ENCODE measurements around the gene PRKN. TPM values are rescaled to one million over a fixed set of nuclear protein-coding genes. Genes with fewer than 3 reads are reported as not detected.

PRKN gene
- total RNA-seq, 1 experiment from 2014 or later = not detected

- intact Hi-C loops (cut with micrococcal nuclease; ENCODE audit: unreplicated experiment) = no loop called here
Measured at GRCh38 chr6:162234631-162235030, 492.9 kb downstream of the PRKN start.

GRCh38 chr6:162230147-162230752 lies 497.3 kb downstream of the PRKN start:
- H3K9me2 ChIP-seq (ENCODE audit: insufficient read depth) = no peaks in the 10 kb centered on the region
- CTCF ChIA-PET = no interaction called here
- BruUV-seq (replicated peaks) = no TSS peak

More at GRCh38 chr6:162234631-162235030, 492.9 kb downstream of the PRKN start:
- POLR2A ChIA-PET (ENCODE audit: unreplicated experiment) = no interaction called here
- H3K9me3 ChIP-seq (ENCODE audit: insufficient read depth, low read depth) = no peaks in the 10 kb centered on the region
- DNase-seq = no peak
- H4K20me1 ChIP-seq (ENCODE audit: insufficient read depth) = no peaks in the 10 kb centered on the region
- peaks cover 8% of the 10 kb centered on the region; the same call in 1 of the 2 replicates for H3K27me3 ChIP-seq (ENCODE audit: insufficient read depth, low read depth)
- TF ChIP-seq, protein P1, sequence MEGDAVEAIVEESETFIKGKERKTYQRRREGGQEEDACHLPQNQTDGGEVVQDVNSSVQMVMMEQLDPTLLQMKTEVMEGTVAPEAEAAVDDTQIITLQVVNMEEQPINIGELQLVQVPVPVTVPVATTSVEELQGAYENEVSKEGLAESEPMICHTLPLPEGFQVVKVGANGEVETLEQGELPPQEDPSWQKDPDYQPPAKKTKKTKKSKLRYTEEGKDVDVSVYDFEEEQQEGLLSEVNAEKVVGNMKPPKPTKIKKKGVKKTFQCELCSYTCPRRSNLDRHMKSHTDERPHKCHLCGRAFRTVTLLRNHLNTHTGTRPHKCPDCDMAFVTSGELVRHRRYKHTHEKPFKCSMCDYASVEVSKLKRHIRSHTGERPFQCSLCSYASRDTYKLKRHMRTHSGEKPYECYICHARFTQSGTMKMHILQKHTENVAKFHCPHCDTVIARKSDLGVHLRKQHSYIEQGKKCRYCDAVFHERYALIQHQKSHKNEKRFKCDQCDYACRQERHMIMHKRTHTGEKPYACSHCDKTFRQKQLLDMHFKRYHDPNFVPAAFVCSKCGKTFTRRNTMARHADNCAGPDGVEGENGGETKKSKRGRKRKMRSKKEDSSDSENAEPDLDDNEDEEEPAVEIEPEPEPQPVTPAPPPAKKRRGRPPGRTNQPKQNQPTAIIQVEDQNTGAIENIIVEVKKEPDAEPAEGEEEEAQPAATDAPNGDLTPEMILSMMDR (conservative IDR thresholded peaks at IDR 0.05) = no peak
- no peak for TF ChIP-seq EZH2 (IDR thresholded peaks at IDR 0.05; ENCODE audit: low read depth)
- no peak overlapping the region for H2AFZ ChIP-seq
- no TSS peak for BruUV-seq (replicated peaks)
- no peak overlapping the region for H3K27ac ChIP-seq
- H3K79me2 ChIP-seq (ENCODE audit: low read depth) = no peaks in the 10 kb centered on the region
- no peak overlapping the region for H3K4me2 ChIP-seq
- no peaks in the 10 kb centered on the region for H3K9me2 ChIP-seq (ENCODE audit: insufficient read depth)
- no peaks in the 10 kb centered on the region for H3F3A ChIP-seq (ENCODE audit: insufficient read depth, low read depth)
- CTCF ChIA-PET = no interaction called here
- H3K4me1 ChIP-seq (replicated peaks; ENCODE audit: insufficient read depth) = no peaks in the 10 kb centered on the region
- no peak overlapping the region for H3K4me3 ChIP-seq
- H3K36me3 ChIP-seq (ENCODE audit: low read depth) = no peaks in the 10 kb centered on the region

DNA sequence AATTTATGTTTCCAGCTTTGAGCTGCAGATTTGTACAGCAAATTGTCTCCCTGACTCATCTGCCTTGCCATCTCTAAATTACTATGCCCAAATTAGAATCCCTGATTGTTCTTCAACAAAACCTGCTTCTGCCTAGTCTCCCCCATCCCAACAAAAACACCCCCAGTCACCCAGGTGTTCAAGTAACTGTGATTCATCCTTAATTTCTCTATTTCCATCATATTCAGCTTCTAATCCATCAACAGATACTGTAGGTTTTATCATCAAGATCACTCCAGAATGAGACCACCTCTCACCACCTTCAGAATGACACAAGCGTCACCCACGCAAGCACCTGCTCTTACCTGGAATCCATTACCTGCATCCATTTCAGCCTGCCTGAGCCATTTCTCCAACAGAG lies 498.5 kb downstream of the PRKN start:
- Histone ChIP-seq H3K9me3 (ENCODE audit: insufficient read depth, low read depth) (no peaks in the 10 kb centered on the region), H3F3A (ENCODE audit: insufficient read depth, low read depth) (no peaks in the 10 kb centered on the region), H3K4me2 (no peak overlapping the region), H3K4me3 (no peak overlapping the region), H3K4me1 (replicated peaks; ENCODE audit: insufficient read depth) (no peaks in the 10 kb centered on the region), H2AFZ (no peak overlapping the region), H3K27ac (no peak overlapping the region), H4K20me1 (ENCODE audit: insufficient read depth) (no peaks in the 10 kb centered on the region), H3K9me2 (ENCODE audit: insufficient read depth) (no peaks in the 10 kb centered on the region), H3K36me3 (ENCODE audit: low read depth) (no peaks in the 10 kb centered on the region), H3K27me3 (ENCODE audit: insufficient read depth, low read depth) (no peaks in the 10 kb centered on the region), H3K79me2 (ENCODE audit: low read depth) (no peaks in the 10 kb centered on the region)
- TF ChIP-seq, protein P1 (conservative IDR thresholded peaks at IDR 0.05) = no peak
- TF ChIP-seq EZH2 (IDR thresholded peaks at IDR 0.05; ENCODE audit: low read depth) = no peak
- POLR2A ChIA-PET (ENCODE audit: unreplicated experiment) = no interaction called here
- DNase-seq = no peak
- CTCF ChIA-PET = no interaction called here
- intact Hi-C loops (cut with micrococcal nuclease; ENCODE audit: unreplicated experiment) = no loop called here
- BruUV-seq (replicated peaks) = no TSS peak

More at GRCh38 chr6:162230147-162230752, 497.3 kb downstream of the PRKN start:
- Histone ChIP-seq H3K4me2 (no peak overlapping the region), H2AFZ (no peak overlapping the region), H3K36me3 (ENCODE audit: low read depth) (no peaks in the 10 kb centered on the region), H3K27me3 (ENCODE audit: insufficient read depth, low read depth) (no peaks in the 10 kb centered on the region), H3K79me2 (ENCODE audit: low read depth) (no peaks in the 10 kb centered on the region), H3K4me1 (replicated peaks; ENCODE audit: insufficient read depth) (no peaks in the 10 kb centered on the region), H3F3A (ENCODE audit: insufficient read depth, low read depth) (no peaks in the 10 kb centered on the region), H3K27ac (no peak overlapping the region), H3K9me3 (ENCODE audit: insufficient read depth, low read depth) (no peaks in the 10 kb centered on the region), H4K20me1 (ENCODE audit: insufficient read depth) (no peaks in the 10 kb centered on the region), H3K4me3 (no peak overlapping the region)
- POLR2A ChIA-PET (ENCODE audit: unreplicated experiment) = no interaction called here
- TF ChIP-seq EZH2 (IDR thresholded peaks at IDR 0.05; ENCODE audit: low read depth) = no peak
- TF ChIP-seq, protein P1 (conservative IDR thresholded peaks at IDR 0.05) = no peak
- intact Hi-C loops (cut with micrococcal nuclease; ENCODE audit: unreplicated experiment) = no loop called here
- no peak for DNase-seq
